ENCODE results near the gene TMEM179.

TMEM179 gene

DNA sequence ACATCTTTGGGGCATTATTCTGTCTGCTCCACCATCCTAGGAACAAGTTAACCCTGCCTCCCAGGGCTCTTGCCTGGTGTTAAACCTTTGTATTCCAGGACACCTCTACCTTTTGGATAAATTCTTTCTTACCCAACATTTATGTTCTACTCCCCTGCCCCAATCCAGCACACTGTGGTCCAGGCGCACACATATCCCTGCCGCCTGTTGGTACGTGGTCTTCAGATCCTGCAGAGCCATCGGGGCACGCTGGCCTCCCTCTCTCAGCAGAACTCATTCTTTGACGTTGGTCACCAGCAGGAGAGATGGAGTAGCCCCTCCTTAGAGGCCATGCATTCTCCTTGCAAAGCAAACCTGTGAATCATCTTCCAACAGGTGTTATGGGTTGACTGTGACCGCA, 5.1 kb upstream of the TMEM179 start:
- TF ChIP-seq RAD21 (IDR thresholded peaks at IDR 0.05; ENCODE audit: low read depth) (no peak), NFIC (IDR thresholded peaks at IDR 0.05) (no peak)

DNA sequence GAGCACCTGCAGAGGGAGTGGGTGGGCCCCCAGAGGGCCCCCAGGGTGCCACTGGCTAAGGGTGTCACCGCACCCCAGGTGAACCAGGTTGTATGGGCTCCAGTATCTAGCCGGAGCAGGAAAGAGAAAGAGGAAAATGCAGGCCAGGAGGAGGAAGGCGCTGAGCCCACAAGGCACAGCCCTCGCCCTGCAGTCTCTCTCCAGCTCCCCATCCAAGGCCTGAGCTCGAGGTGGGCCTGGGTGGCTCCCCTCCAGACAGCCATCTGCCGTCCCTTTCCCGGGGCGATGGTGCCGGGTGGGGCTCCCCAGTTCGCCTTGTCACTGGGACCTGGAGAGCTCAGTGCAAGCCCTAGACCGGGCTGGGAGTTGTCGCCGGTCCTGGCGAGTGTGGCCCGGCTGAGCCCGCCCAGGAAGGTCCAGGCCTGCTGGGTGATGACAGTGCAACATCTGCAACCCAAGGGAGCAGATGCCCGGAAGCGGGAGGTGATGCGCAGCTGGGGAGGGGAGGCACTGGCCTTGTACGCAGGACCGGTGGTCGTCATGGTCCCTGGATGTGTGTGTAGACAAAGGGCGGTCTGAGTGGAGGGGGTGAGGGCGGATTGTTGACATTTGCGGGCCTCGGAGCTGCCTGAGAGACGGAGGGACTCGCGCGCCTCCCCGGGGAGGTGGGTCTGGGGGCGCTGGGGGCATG, 716 bp downstream of the TMEM179 start:
- TF ChIP-seq TEAD4 (IDR thresholded peaks at IDR 0.05) (no peak), EGR1 (IDR thresholded peaks at IDR 0.05) (no peak), TCF12 (IDR thresholded peaks at IDR 0.05; ENCODE audit: low read depth) (no peak), YY1 (IDR thresholded peaks at IDR 0.05; ENCODE audit: low read depth) (no peak), NFIC (IDR thresholded peaks at IDR 0.05) (no peak), TAF1 (IDR thresholded peaks at IDR 0.05; ENCODE audit: low read depth) (no peak), FOXM1 (IDR thresholded peaks at IDR 0.05; ENCODE audit: borderline replicate concordance, low read depth) (no peak), CREB1 (IDR thresholded peaks at IDR 0.05; ENCODE audit: low read depth) (no peak), ZBTB7A (IDR thresholded peaks at IDR 0.05; ENCODE audit: low read depth) (no peak)
- TF ChIP-seq, protein P1, sequence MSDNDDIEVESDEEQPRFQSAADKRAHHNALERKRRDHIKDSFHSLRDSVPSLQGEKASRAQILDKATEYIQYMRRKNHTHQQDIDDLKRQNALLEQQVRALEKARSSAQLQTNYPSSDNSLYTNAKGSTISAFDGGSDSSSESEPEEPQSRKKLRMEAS (IDR thresholded peaks at IDR 0.05), result no peak
- TF ChIP-seq, protein P2, sequence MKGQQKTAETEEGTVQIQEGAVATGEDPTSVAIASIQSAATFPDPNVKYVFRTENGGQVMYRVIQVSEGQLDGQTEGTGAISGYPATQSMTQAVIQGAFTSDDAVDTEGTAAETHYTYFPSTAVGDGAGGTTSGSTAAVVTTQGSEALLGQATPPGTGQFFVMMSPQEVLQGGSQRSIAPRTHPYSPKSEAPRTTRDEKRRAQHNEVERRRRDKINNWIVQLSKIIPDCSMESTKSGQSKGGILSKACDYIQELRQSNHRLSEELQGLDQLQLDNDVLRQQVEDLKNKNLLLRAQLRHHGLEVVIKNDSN (IDR thresholded peaks at IDR 0.05), result no peak
- TF ChIP-seq, protein P3, sequence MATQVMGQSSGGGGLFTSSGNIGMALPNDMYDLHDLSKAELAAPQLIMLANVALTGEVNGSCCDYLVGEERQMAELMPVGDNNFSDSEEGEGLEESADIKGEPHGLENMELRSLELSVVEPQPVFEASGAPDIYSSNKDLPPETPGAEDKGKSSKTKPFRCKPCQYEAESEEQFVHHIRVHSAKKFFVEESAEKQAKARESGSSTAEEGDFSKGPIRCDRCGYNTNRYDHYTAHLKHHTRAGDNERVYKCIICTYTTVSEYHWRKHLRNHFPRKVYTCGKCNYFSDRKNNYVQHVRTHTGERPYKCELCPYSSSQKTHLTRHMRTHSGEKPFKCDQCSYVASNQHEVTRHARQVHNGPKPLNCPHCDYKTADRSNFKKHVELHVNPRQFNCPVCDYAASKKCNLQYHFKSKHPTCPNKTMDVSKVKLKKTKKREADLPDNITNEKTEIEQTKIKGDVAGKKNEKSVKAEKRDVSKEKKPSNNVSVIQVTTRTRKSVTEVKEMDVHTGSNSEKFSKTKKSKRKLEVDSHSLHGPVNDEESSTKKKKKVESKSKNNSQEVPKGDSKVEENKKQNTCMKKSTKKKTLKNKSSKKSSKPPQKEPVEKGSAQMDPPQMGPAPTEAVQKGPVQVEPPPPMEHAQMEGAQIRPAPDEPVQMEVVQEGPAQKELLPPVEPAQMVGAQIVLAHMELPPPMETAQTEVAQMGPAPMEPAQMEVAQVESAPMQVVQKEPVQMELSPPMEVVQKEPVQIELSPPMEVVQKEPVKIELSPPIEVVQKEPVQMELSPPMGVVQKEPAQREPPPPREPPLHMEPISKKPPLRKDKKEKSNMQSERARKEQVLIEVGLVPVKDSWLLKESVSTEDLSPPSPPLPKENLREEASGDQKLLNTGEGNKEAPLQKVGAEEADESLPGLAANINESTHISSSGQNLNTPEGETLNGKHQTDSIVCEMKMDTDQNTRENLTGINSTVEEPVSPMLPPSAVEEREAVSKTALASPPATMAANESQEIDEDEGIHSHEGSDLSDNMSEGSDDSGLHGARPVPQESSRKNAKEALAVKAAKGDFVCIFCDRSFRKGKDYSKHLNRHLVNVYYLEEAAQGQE (IDR thresholded peaks at IDR 0.05; ENCODE audit: low read depth), result no peak

DNA sequence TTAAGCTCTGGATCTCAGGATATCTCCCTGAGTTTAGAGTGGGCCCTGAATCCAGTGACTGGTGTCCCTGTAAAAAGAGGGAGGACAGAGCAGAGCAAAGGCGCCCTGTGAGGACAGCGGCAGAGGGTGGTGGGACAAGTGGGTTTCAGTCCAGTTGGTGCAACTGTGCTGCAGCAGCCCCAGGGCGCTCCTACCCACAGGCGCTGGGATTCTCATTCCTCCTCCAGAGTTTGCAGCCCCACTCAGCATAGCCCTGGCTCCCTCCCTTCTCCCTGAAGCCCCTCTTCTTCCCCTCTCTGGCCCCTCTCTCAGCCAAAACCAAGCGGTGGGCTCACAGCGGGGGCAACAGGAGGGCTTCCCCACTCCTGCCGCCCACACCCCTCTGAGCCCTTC, 1.6 kb downstream of the TMEM179 start:
- TF ChIP-seq RAD21 (IDR thresholded peaks at IDR 0.05; ENCODE audit: low read depth) (no peak), FOXM1 (IDR thresholded peaks at IDR 0.05; ENCODE audit: borderline replicate concordance, low read depth) (no peak), EGR1 (IDR thresholded peaks at IDR 0.05) (no peak), TEAD4 (IDR thresholded peaks at IDR 0.05) (no peak), YY1 (IDR thresholded peaks at IDR 0.05; ENCODE audit: low read depth) (no peak), ZBTB7A (IDR thresholded peaks at IDR 0.05; ENCODE audit: low read depth) (no peak), EP300 (IDR thresholded peaks at IDR 0.05; ENCODE audit: borderline replicate concordance) (no peak), TCF12 (IDR thresholded peaks at IDR 0.05; ENCODE audit: low read depth) (no peak), TAF1 (IDR thresholded peaks at IDR 0.05; ENCODE audit: low read depth) (no peak), CREB1 (IDR thresholded peaks at IDR 0.05; ENCODE audit: low read depth) (no peak), CEBPB (IDR thresholded peaks at IDR 0.05) (no peak)
- TF ChIP-seq, protein P2 (IDR thresholded peaks at IDR 0.05), result no peak
- TF ChIP-seq, protein P1 (IDR thresholded peaks at IDR 0.05), result no peak

DNA sequence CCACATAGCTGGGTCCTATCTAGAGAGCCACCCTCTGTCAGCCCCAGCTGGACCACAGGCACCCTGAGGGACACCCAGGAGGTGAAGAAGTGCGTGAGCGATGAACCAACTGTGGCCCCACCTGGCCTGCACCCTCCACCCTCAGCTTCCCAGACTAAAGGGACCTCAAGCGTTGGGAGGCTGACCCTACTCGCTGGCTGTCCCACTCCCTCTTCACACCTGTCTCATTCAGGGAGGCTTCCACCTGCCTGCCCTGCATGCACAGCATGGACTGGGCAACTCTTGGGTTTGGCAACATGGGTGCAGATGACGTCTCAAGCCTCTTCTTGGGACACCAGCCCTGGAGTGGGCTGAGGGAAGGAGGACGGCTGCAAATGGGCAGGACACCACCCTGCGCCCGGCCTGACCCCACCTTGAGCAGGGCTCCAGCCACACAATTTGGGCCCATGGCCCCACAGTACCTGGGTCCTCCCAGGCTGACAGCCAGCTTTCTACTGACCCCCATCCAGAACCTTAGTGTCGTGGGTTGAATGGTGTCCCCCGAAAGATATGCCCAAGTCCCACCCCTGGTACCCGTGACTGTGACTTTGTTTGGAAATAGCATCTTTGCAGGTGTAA, 2.1 kb downstream of the TMEM179 start:
- TF ChIP-seq, protein P1 (IDR thresholded peaks at IDR 0.05), result no peak
- TF ChIP-seq RAD21 (IDR thresholded peaks at IDR 0.05; ENCODE audit: low read depth), result no peak
- no peak for TF ChIP-seq CREB1 (IDR thresholded peaks at IDR 0.05; ENCODE audit: low read depth)
- TF ChIP-seq TEAD4 (IDR thresholded peaks at IDR 0.05), result no peak
- TF ChIP-seq TAF1 (IDR thresholded peaks at IDR 0.05; ENCODE audit: low read depth), result no peak
- TF ChIP-seq CEBPB (IDR thresholded peaks at IDR 0.05), result no peak
- TF ChIP-seq NFIC (IDR thresholded peaks at IDR 0.05), result no peak
- no peak for TF ChIP-seq TCF12 (IDR thresholded peaks at IDR 0.05; ENCODE audit: low read depth)
- TF ChIP-seq, protein P3 (IDR thresholded peaks at IDR 0.05; ENCODE audit: low read depth), result no peak
- no peak for TF ChIP-seq YY1 (IDR thresholded peaks at IDR 0.05; ENCODE audit: low read depth)
- no peak for TF ChIP-seq EP300 (IDR thresholded peaks at IDR 0.05; ENCODE audit: borderline replicate concordance)
- no peak for TF ChIP-seq FOXM1 (IDR thresholded peaks at IDR 0.05; ENCODE audit: borderline replicate concordance, low read depth)
- TF ChIP-seq, protein P2 (IDR thresholded peaks at IDR 0.05), result no peak
- no peak for TF ChIP-seq EGR1 (IDR thresholded peaks at IDR 0.05)
- TF ChIP-seq ZBTB7A (IDR thresholded peaks at IDR 0.05; ENCODE audit: low read depth), result no peak

DNA sequence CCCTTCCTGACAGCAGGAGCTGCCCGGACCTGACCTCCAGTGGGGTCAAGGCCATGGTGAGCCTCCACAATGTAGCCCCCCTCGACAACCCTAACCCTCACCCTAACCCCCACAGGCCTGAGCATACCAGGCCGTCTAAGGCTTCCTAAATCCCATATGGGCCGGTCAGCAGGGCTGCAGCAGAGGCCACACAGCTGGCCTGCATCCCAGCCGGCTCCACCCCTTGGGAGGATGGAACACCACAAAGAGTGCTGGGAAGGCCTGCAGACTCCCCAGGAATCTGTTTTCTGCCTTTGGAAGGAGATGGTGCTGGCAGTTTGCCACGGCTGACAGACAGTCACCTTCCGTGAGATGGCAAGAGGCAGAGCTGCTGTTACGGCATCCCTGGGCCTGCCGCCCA, 2.8 kb downstream of the TMEM179 start:
- TF ChIP-seq NFIC (IDR thresholded peaks at IDR 0.05) (peak; percentile 31; the same call in 1 of the 2 replicates), YY1 (IDR thresholded peaks at IDR 0.05; ENCODE audit: low read depth) (no peak)
